Measurements from ENCODE around the gene OPN1SW.

OPN1SW gene

GRCh38 chr7:128775744-128776474, at the start of gene OPN1SW:
Gene OPN1SW, minus strand, starts transcription at chr7:128775794. Its CDS starts 13 bp downstream, at chr7:128775781.
- DNase-seq = no peak

- DNase-seq = no peak
Measured at GRCh38 chr7:128821724-128822123, 46.1 kb upstream of the OPN1SW start.

GRCh38 chr7:128818694-128819093, 43.1 kb upstream of the OPN1SW start:
- DNase-seq = no peak

- DNase-seq = no peak
Measured at GRCh38 chr7:128815289-128815942, 39.8 kb upstream of the OPN1SW start.

- DNase-seq = no peak
Measured at GRCh38 chr7:128814499-128814898, 38.9 kb upstream of the OPN1SW start.

- no peak for DNase-seq
Measured at GRCh38 chr7:128812514-128813168, 37.0 kb upstream of the OPN1SW start.

GRCh38 chr7:128811631-128812430, 36.2 kb upstream of the OPN1SW start:
- DNase-seq = no peak

GRCh38 chr7:128810997-128811396, 35.4 kb upstream of the OPN1SW start:
- no peak for DNase-seq

- DNase-seq = no peak
Measured at GRCh38 chr7:128810473-128810872, 34.9 kb upstream of the OPN1SW start.

GRCh38 chr7:128809363-128809762, 33.8 kb upstream of the OPN1SW start:
- no peak for DNase-seq

- DNase-seq = no peak
Measured at GRCh38 chr7:128807191-128807590, 31.6 kb upstream of the OPN1SW start.

GRCh38 chr7:128805225-128805624, 29.6 kb upstream of the OPN1SW start:
- no peak for DNase-seq

GRCh38 chr7:128804484-128804883, 28.9 kb upstream of the OPN1SW start:
- no peak for DNase-seq

GRCh38 chr7:128801667-128802418, 26.2 kb upstream of the OPN1SW start:
- DNase-seq = no peak

- DNase-seq = no peak
Measured at GRCh38 chr7:128801003-128801402, 25.4 kb upstream of the OPN1SW start.

GRCh38 chr7:128800567-128800966, 25.0 kb upstream of the OPN1SW start:
- DNase-seq = no peak

GRCh38 chr7:128799451-128799850, 23.9 kb upstream of the OPN1SW start:
- DNase-seq = no peak

GRCh38 chr7:128796327-128796726, 20.7 kb upstream of the OPN1SW start:
- DNase-seq = no peak

- no peak for DNase-seq
Measured at GRCh38 chr7:128795129-128795528, 19.5 kb upstream of the OPN1SW start.

- no peak for DNase-seq
Measured at GRCh38 chr7:128794436-128794835, 18.8 kb upstream of the OPN1SW start.

- no peak for DNase-seq
Measured at GRCh38 chr7:128794020-128794419, 18.4 kb upstream of the OPN1SW start.

- no peak for DNase-seq
Measured at GRCh38 chr7:128793181-128793547, 17.6 kb upstream of the OPN1SW start.
